Fibroblast of skin of abdomen (primary cell): ENCODE results near the gene PCGF3.
"Not testable (repeated sequence)": the region's sequence is repeated elsewhere in the genome, so short reads cannot be mapped to it uniquely, and the experiment has no call there.

Experiments used
- DNase-seq: peaks from one replicate; pipeline ENCODE4 v3.0.0-alpha.2; 2013

Gene PCGF3

DNA sequence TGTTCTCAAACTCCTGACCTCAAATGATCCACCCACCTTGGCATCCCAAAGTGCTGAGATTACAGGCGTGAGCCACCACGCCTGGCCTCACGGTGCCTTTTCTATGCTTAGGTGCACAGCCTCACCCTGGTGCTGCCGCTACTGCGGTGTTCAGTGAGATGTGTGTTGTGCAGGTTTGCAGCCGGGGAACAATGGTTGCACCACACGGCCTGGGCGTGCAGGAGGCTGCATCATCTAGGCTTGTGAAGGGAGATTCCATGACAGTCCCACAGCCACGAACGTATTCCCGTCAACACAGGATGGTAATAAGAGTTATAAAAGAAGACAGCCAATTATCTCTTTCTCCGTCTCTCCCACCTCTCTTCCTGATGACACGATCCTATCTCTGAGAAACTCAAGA, 98.3 kb downstream of the PCGF3 start:
- DNase-seq = no peak

GRCh38 chr4:804804-805203, 99.2 kb downstream of the PCGF3 start:
- no peak for DNase-seq

DNA sequence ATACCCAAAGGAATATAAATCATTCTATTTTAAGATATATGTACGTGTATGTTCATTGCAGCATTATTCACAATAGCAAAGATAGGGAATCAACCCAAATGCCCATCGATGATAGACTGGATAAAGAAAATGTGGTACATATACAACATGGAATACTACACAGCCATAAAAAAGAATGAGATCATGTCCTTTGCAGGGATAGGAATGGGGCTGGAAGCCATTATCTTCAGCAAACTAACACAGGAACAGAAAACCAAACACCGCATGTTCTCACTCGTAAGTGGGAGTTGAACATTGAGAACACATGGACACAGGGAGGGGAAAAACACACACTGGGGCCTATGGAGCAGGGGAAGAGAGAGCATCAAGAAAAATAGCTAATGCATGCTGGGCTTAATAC, 101.3 kb downstream of the PCGF3 start:
- DNase-seq = not testable (repeated sequence)

GRCh38 chr4:807792-808191, 102.2 kb downstream of the PCGF3 start:
- no peak for DNase-seq

DNA sequence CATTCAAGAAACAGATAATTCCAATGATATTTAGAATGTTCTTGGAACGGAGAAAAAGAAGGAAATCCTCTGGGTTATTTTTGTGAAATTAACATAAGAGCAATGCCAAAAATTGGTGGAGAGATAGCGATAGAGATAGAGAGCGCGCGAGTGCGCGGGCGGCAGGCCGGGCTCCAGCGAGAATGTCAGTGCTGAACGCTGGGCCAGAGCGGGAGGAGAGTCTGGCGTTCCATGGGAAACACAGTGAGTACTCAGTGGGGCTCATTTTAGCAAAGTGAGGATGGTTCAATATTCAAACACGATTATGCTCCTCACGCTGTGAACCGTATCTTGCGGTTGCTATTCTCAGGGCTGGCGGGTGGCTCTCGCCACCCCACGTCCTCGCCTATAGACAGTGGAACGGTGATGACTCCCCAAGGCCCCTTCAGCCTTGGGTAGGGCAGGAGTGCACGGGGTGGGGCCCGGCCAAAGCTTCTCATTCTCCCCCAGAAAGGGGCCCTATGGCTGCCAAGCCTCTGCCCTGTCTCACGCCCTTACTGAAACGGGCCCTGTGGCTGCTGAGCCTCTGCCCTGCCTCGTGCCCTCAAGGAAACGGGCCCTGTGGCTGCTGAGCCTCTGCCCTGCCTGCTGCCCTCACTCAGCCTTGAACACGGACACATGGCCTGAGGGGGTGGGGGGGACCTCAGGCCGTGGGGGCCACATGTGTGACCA, 103.4 kb downstream of the PCGF3 start:
- DNase-seq = no peak

- DNase-seq = no peak
These were observed 108.3 kb downstream of the PCGF3 start for GRCh38 chr4:813900-814299.

GRCh38 chr4:814312-814850, 108.7 kb downstream of the PCGF3 start:
- no peak for DNase-seq

DNA sequence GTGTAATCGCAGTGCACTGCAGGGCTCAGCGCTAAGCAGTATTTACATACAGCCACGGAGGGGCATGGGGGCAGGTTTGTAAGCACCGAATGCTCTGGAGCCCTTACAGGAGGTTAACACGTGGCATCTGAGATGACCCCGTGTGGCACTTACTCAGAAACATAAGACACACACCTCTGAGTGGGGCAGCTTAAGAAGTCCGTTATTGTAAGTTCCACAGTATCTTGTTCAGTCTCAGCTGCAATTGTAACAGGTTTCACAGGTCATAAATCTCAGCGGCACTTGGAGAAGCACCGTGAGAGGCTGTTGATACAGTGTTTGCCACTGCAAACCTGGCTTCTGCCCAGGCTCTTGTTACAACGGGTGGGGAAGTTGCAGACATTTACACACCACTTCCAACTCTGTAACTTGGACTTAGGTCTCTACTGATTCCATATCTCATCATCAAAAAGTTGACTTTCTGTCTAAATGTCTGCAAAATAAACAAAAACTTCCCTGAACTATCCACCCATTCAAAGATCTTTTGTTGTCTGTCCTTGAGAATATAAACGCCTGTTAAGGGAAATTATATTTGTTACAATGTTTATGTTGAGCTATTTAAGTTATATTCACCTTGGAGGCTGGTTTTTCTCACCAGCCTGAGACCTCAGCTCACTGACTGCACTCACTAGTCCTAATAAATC, 110.0 kb downstream of the PCGF3 start:
- no peak for DNase-seq

DNA sequence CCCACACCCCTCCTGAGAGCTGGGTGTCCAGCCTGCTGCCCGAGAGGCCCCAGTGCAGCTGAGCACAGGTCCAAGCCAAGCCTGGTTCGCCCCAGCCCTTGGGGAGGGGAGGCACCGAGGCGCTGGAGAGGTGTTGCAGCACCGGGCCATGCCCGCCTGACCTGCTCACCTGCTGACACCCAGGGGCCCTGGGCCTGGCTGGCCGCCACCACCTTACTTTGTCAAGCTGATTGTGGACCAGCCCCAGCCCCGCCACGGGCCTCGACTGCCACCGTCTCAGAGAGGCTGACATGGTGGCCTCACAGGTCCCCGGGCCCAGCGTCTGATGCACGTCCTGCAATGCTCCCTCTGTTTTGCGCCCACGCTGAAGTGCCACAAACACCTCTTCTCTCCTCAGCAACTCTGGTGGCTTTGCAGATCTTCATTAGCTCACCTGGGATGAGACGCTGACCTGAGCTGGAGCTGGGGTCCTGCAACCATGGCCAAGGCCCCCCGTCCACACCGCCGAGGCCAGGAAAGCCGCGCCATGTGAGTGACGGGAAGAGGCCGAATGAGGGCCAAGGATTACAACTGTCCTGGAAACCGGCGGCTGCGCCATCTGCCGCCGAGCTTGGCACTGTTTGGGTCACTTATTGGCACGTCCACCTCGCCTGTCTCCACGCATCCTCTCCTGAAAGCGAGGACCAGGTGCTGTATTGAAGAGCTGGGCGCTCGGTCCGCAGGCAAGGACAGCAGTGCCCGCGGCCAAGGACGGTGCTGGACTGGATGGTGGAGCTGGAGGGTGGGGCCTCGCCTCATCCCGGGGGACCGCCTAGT, 112.7 kb downstream of the PCGF3 start:
- DNase-seq = no peak

GRCh38 chr4:819401-820229, 114.0 kb downstream of the PCGF3 start:
- no peak for DNase-seq
